ENCODE results near the gene PXN.

PXN gene

GRCh38 chr12:120181991-120182631 is 83.4 kb downstream of the PXN start:
- in situ Hi-C loops (cut with MboI; ENCODE audit: low sequenced_read_pairs) = no loop called here

GRCh38 chr12:120180975-120181374 is 84.6 kb downstream of the PXN start:
- in situ Hi-C loops (cut with MboI; ENCODE audit: low sequenced_read_pairs) = no loop called here

- in situ Hi-C loops (cut with MboI; ENCODE audit: low sequenced_read_pairs) = no loop called here
These were observed 90.0 kb downstream of the PXN start for GRCh38 chr12:120175537-120175936.

GRCh38 chr12:120175062-120175461 is 90.5 kb downstream of the PXN start:
- in situ Hi-C loops (cut with MboI; ENCODE audit: low sequenced_read_pairs) = no loop called here

GRCh38 chr12:120172053-120172452 is 93.5 kb downstream of the PXN start:
- in situ Hi-C loops (cut with MboI; ENCODE audit: low sequenced_read_pairs) = no loop called here

- in situ Hi-C loops (cut with MboI; ENCODE audit: low sequenced_read_pairs) = no loop called here
These were observed 94.9 kb downstream of the PXN start for GRCh38 chr12:120170631-120171030.

- in situ Hi-C loops (cut with MboI; ENCODE audit: low sequenced_read_pairs) = no loop called here
These were observed 95.6 kb downstream of the PXN start for GRCh38 chr12:120169946-120170345.

GRCh38 chr12:120168337-120168736 is 97.2 kb downstream of the PXN start:
- in situ Hi-C loops (cut with MboI; ENCODE audit: low sequenced_read_pairs) = no loop called here

- in situ Hi-C loops (cut with MboI; ENCODE audit: low sequenced_read_pairs) = no loop called here
These were observed 97.9 kb downstream of the PXN start for GRCh38 chr12:120167529-120168095.

- in situ Hi-C loops (cut with MboI; ENCODE audit: low sequenced_read_pairs) = no loop called here
These were observed 101.2 kb downstream of the PXN start for GRCh38 chr12:120164293-120164692.

- in situ Hi-C loops (cut with MboI; ENCODE audit: low sequenced_read_pairs) = no loop called here
These were observed 102.8 kb downstream of the PXN start for GRCh38 chr12:120162763-120163162.

GRCh38 chr12:120161852-120162251 is 103.7 kb downstream of the PXN start:
- in situ Hi-C loops (cut with MboI; ENCODE audit: low sequenced_read_pairs) = no loop called here

Measured in HL-60/S4 treated with retinoic acid at 250 ng/mL for 4 days and 3 days (cell line).